ENCODE measurements around the gene ROR2. TPM values are rescaled to one million over a fixed set of nuclear protein-coding genes. Genes with fewer than 3 reads are reported as not detected.

The ROR2 gene
- total RNA-seq, 1 experiment from 2014 or later: 2.7 TPM

DNA sequence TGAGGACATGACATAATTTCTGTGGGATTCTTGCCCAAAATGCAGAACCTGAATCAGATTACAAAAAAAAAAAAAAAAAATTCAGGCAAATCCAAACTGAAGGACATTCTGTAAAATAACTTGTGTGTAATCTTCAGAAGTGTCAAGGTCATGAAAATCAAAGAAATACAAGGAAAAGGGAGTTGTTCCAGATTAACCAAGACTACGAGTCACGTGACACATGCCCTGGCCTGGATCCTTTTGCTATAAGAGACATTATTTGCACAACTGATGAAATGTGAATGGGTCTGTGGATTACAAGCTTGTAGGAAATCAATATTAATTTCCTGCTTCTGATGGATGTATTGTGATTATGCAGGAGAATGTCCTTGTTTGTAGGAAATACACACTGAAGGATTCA is 309.6 kb downstream of the ROR2 start:
- Histone ChIP-seq H3K23ac (ENCODE audit: insufficient read length, low read depth, low read length) (no peak overlapping the region), H2BK20ac (ENCODE audit: low read depth, low read length, poor library complexity, severe bottlenecking) (no peak overlapping the region), H3K27ac (ENCODE audit: insufficient read length, low read depth, low read length) (no peak overlapping the region), H4K8ac (replicated peaks; ENCODE audit: insufficient read length, low read depth, low read length) (no peak overlapping the region), H3K4ac (ENCODE audit: low read depth, low read length) (no peak overlapping the region), H3K14ac (ENCODE audit: insufficient read depth, low read length) (no peak overlapping the region), H2AK5ac (ENCODE audit: insufficient read length, low read length) (no peak overlapping the region), H2BK5ac (ENCODE audit: insufficient read length, low read length) (no peak overlapping the region), H2BK120ac (ENCODE audit: low read depth, low read length, poor library complexity, severe bottlenecking) (no peak overlapping the region), H3K23me2 (ENCODE audit: insufficient read length, low read depth, low read length, poor library complexity, severe bottlenecking) (no peaks in the 10 kb centered on the region), H3K27me3 (ENCODE audit: insufficient read depth, low read length) (no peaks in the 10 kb centered on the region), H2BK15ac (ENCODE audit: low read depth, low read length) (no peak overlapping the region), H3K79me2 (ENCODE audit: insufficient read depth, low read length) (no peaks in the 10 kb centered on the region), H3K9ac (ENCODE audit: extremely low read depth, insufficient read length, low read length) (no peak overlapping the region), H3K56ac (ENCODE audit: insufficient read length, low read depth, low read length) (no peak overlapping the region), H4K5ac (ENCODE audit: insufficient read length, low read depth, low read length) (no peak overlapping the region), H3K18ac (ENCODE audit: insufficient read length, low read depth, low read length) (no peak overlapping the region), H3K79me1 (ENCODE audit: insufficient read depth, low read depth, low read length, poor library complexity, severe bottlenecking) (no peaks in the 10 kb centered on the region), H2BK12ac (ENCODE audit: insufficient read length, low read depth, low read length) (no peak overlapping the region), H3T11ph (ENCODE audit: low read length) (no peak overlapping the region), H2AFZ (ENCODE audit: low read length) (no peak overlapping the region), H3K4me2 (ENCODE audit: insufficient read depth, insufficient read length, low read length) (no peak overlapping the region), H3K4me1 (ENCODE audit: insufficient read depth, low read length) (no peaks in the 10 kb centered on the region), H4K91ac (ENCODE audit: insufficient read length, low read depth, low read length) (no peak overlapping the region), H3K9me3 (ENCODE audit: control insufficient read depth, low read depth, low read length) (no peaks in the 10 kb centered on the region), H4K20me1 (ENCODE audit: control insufficient read depth, insufficient read depth, insufficient read length) (no peaks in the 10 kb centered on the region)
- WGBS (ENCODE audit: extremely low coverage, insufficient read length, low lambda C conversion rate): no CpG with 5 or more reads among the region's 2 CpGs
- no peak overlapping the region for H3K4me3 Mint-ChIP-seq
- H3K27ac Mint-ChIP-seq: no peak overlapping the region
- no peaks in the 10 kb centered on the region; the same call in 1 of the 2 replicates for H3K27me3 Mint-ChIP-seq (ENCODE audit: low read depth)
- TF ChIP-seq, protein P1, sequence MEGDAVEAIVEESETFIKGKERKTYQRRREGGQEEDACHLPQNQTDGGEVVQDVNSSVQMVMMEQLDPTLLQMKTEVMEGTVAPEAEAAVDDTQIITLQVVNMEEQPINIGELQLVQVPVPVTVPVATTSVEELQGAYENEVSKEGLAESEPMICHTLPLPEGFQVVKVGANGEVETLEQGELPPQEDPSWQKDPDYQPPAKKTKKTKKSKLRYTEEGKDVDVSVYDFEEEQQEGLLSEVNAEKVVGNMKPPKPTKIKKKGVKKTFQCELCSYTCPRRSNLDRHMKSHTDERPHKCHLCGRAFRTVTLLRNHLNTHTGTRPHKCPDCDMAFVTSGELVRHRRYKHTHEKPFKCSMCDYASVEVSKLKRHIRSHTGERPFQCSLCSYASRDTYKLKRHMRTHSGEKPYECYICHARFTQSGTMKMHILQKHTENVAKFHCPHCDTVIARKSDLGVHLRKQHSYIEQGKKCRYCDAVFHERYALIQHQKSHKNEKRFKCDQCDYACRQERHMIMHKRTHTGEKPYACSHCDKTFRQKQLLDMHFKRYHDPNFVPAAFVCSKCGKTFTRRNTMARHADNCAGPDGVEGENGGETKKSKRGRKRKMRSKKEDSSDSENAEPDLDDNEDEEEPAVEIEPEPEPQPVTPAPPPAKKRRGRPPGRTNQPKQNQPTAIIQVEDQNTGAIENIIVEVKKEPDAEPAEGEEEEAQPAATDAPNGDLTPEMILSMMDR (conservative IDR thresholded peaks at IDR 0.05): no peak
- H3K9me3 Mint-ChIP-seq: no peaks in the 10 kb centered on the region; a peak in 3 of 5 replicates
- H3K36me3 Mint-ChIP-seq (ENCODE audit: insufficient read depth in 1 of 3, low read depth in 3 of 3): no peaks in the 10 kb centered on the region
- DNase-seq: no peak
- peaks cover 0 to 8% of the 10 kb centered on the region in 2 experiments; a peak in 1 of 4 replicates for H3K4me1 Mint-ChIP-seq
